Mesothelial cell of epicardium (in vitro differentiated cells): ENCODE measurements around the gene SLF2. TPM values are rescaled to one million over a fixed set of nuclear protein-coding genes. Genes with fewer than 3 reads are reported as not detected.
"Not testable (repeated sequence)": the region's sequence is repeated elsewhere in the genome, so short reads cannot be mapped to it uniquely, and the experiment has no call there.

Experiments used
- DNase-seq, 2 experiments: peaks; one replicate each; pipeline ENCODE4 v3.0.0; 2021; ENCODE audit warnings: low spot score in 2 of 2; ENCODE audit not compliant: unreplicated experiment in 2 of 2
- H3K27ac Mint-ChIP-seq: 2 replicates; pipeline ENCODE4 v1.8.0; 2021; ENCODE audit warnings: mixed read lengths
- H3K27me3 Mint-ChIP-seq: 2 replicates; pipeline ENCODE4 v1.8.0; 2021; ENCODE audit warnings: low read depth, mixed read lengths
- H3K36me3 Mint-ChIP-seq: 2 replicates; pipeline ENCODE4 v1.8.0; 2021; ENCODE audit warnings: mixed read lengths
- H3K4me1 Mint-ChIP-seq: 2 replicates; pipeline ENCODE4 v1.8.0; 2021; ENCODE audit warnings: mixed read lengths
- H3K4me3 Mint-ChIP-seq: 2 replicates; pipeline ENCODE4 v1.8.0; 2021; ENCODE audit warnings: mild to moderate bottlenecking, moderate library complexity, mixed read lengths
- H3K9me3 Mint-ChIP-seq: 2 replicates; pipeline ENCODE4 v1.8.0; 2021; ENCODE audit warnings: mixed read lengths
- total RNA-seq: library from RNA; stranded (reverse); gene quantifications from 3 replicates; pipeline ENCODE4 v1.2.1, GENCODE V29; 2021
- TF ChIP-seq, protein P1 (sequence below): fragments of 200-600 bp; sonication (generic); IDR thresholded peaks from one replicate; pipeline ENCODE4 v1.5.0; 2021; ENCODE audit warnings: antibody characterized with exemption; ENCODE audit not compliant: unreplicated experiment

The SLF2 gene
- total RNA-seq, 1 donor from 2014 or later, result 35.5 TPM

GRCh38 chr10:100972904-100973535 lies 60.3 kb downstream of the SLF2 start:
- Mint-ChIP-seq H3K36me3 (no peaks in the 10 kb centered on the region), H3K4me1 (peaks cover 18% of the 10 kb centered on the region), H3K4me3 (no peak overlapping the region), H3K9me3 (no peaks in the 10 kb centered on the region), H3K27ac (no peak overlapping the region), H3K27me3 (no peaks in the 10 kb centered on the region)
- DNase-seq, result peak in 1 of 2 experiments; percentile 29
- TF ChIP-seq, protein P1, sequence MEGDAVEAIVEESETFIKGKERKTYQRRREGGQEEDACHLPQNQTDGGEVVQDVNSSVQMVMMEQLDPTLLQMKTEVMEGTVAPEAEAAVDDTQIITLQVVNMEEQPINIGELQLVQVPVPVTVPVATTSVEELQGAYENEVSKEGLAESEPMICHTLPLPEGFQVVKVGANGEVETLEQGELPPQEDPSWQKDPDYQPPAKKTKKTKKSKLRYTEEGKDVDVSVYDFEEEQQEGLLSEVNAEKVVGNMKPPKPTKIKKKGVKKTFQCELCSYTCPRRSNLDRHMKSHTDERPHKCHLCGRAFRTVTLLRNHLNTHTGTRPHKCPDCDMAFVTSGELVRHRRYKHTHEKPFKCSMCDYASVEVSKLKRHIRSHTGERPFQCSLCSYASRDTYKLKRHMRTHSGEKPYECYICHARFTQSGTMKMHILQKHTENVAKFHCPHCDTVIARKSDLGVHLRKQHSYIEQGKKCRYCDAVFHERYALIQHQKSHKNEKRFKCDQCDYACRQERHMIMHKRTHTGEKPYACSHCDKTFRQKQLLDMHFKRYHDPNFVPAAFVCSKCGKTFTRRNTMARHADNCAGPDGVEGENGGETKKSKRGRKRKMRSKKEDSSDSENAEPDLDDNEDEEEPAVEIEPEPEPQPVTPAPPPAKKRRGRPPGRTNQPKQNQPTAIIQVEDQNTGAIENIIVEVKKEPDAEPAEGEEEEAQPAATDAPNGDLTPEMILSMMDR, result no peak

DNA sequence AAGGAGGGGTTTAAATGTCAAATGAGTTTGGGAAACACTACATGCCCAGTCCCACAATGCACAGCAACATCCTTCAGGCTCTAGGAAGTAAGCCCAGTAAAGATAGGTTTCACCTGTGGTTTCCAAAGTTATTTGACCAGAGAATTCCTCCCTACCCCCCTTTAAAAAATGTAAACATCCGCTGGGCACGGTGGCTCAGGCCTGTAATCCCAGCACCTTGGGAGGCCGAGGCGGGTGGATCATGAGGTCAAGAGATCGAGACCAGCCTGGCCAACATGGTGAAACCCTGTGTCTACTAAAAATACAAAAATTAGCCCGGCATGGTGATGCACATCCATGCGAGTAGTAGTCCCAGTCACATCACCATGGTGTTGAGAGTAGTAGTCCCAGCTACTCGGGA lies 62.6 kb downstream of the SLF2 start:
- H3K9me3 Mint-ChIP-seq, H3K4me3 Mint-ChIP-seq, H3K27me3 Mint-ChIP-seq, H3K27ac Mint-ChIP-seq, H3K36me3 Mint-ChIP-seq: not testable (repeated sequence)
- peak in 1 of 2 experiments; percentile 6 for DNase-seq
- H3K4me1 Mint-ChIP-seq, result peaks cover 11% of the 10 kb centered on the region

- H3K9me3 Mint-ChIP-seq, result no peaks in the 10 kb centered on the region
- TF ChIP-seq, protein P1, result no peak
- H3K27me3 Mint-ChIP-seq, result no peaks in the 10 kb centered on the region
- H3K36me3 Mint-ChIP-seq, result peaks cover 17% of the 10 kb centered on the region
- H3K4me3 Mint-ChIP-seq, result no peak overlapping the region
- no peak for DNase-seq
- peaks cover 5% of the 10 kb centered on the region for H3K4me1 Mint-ChIP-seq
- H3K27ac Mint-ChIP-seq, result no peak overlapping the region
Measured at GRCh38 chr10:100976906-100977305, 64.1 kb downstream of the SLF2 start.

GRCh38 chr10:100977436-100977835 lies 64.7 kb downstream of the SLF2 start:
- Mint-ChIP-seq H3K9me3 (no peaks in the 10 kb centered on the region), H3K27me3 (no peaks in the 10 kb centered on the region)
- TF ChIP-seq, protein P1, result no peak

DNA sequence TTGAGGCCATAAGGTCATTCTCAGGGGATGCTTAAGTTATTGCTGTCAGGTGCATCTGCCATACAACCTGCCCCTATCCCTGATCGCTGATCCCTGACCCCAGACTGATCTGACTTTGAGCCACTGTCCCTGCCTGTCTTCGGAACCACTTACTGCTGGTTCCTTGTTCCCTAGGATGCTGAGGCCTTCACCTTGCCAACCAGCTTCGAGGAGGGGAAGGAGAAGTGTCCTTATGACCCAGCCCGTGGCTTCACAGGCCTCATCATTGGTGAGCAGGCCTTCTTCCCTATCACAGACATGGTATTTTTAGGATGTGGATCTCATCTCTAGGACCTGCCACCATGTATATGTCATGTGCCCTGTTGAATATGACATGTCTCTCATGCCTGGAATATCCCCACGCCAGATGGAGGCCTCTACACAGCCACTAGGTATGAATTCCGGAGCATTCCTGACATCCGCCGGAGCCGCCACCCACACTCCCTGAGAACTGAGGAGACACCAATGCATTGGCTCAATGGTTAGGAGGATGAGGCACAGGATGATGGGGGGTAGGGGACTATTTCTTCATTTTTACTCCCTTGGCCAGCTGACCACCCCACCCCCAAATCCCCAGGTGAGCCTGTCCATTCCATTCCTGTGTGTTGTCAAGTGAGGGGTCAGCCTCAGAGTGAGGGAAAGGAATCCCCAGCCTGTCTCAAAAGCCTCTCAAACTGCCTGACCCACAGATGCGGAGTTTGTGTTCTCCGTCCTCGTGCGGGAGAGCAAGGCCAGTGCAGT lies 65.5 kb downstream of the SLF2 start:
- Mint-ChIP-seq H3K27me3 (no peaks in the 10 kb centered on the region), H3K36me3 (peaks cover 17% of the 10 kb centered on the region), H3K27ac (no peak overlapping the region), H3K4me1 (peaks cover 5% of the 10 kb centered on the region), H3K4me3 (no peak overlapping the region), H3K9me3 (no peaks in the 10 kb centered on the region)
- TF ChIP-seq, protein P1, result no peak
- peak in 1 of 2 experiments; percentile 17 for DNase-seq

More at GRCh38 chr10:100977436-100977835, 64.7 kb downstream of the SLF2 start:
- H3K27ac Mint-ChIP-seq, result no peak overlapping the region
- H3K4me1 Mint-ChIP-seq, result peaks cover 5% of the 10 kb centered on the region
- H3K4me3 Mint-ChIP-seq, result no peak overlapping the region
- H3K36me3 Mint-ChIP-seq, result peaks cover 17% of the 10 kb centered on the region
- DNase-seq, result peak in 1 of 2 experiments; percentile 21

- H3K36me3 Mint-ChIP-seq, result peaks cover 17% of the 10 kb centered on the region
- no peak overlapping the region for H3K4me3 Mint-ChIP-seq
- H3K9me3 Mint-ChIP-seq, result no peaks in the 10 kb centered on the region
- TF ChIP-seq, protein P1, result no peak
- H3K4me1 Mint-ChIP-seq, result peaks cover 5% of the 10 kb centered on the region
- no peaks in the 10 kb centered on the region for H3K27me3 Mint-ChIP-seq
- no peak overlapping the region for H3K27ac Mint-ChIP-seq
- no peak for DNase-seq
Measured at GRCh38 chr10:100978901-100979195, 66.1 kb downstream of the SLF2 start.
